Activated CD4-positive, alpha-beta memory T cell treated with anti-CD3 and anti-CD28 coated beads for 36 hours (primary cell): ENCODE measurements around the gene ESRRG. TPM values are rescaled to one million over a fixed set of nuclear protein-coding genes. Genes with fewer than 3 reads are reported as not detected.

Source experiments
- CTCF ChIA-PET: fragments of 350-600 bp; sonication (Branson Sonifier 250); formaldehyde crosslinking; loops from one replicate; lab custom pipeline; 2021; ENCODE audit warnings: antibody characterized with exemption, inconsistent platforms; lab: Charles Lee
- POLR2A ChIA-PET: fragments of 350-600 bp; sonication (Branson Sonifier 250); formaldehyde crosslinking; loops from one replicate; lab custom pipeline; 2021; ENCODE audit warnings: antibody characterized with exemption; lab: Charles Lee
- DNase-seq: peaks from one replicate; pipeline ENCODE4 v3.0.0-alpha.2; 2020
- H3K27ac Mint-ChIP-seq: one replicate; pipeline ENCODE4 v1.8.0; 2021; ENCODE audit warnings: mixed read lengths
- H3K27me3 Mint-ChIP-seq: one replicate; pipeline ENCODE4 v1.8.0; 2021; ENCODE audit warnings: mixed read lengths
- H3K36me3 Mint-ChIP-seq: one replicate; pipeline ENCODE4 v1.8.0; 2021; ENCODE audit warnings: mixed read lengths
- H3K4me1 Mint-ChIP-seq: one replicate; pipeline ENCODE4 v1.8.0; 2021; ENCODE audit warnings: low read depth, mixed read lengths
- H3K4me3 Mint-ChIP-seq: one replicate; pipeline ENCODE4 v1.8.0; 2021; ENCODE audit warnings: mild to moderate bottlenecking, mixed read lengths
- H3K9me3 Mint-ChIP-seq: one replicate; pipeline ENCODE4 v1.8.0; 2021; ENCODE audit warnings: mixed read lengths
- intact Hi-C: fragments of 100-400 bp; cut with micrococcal nuclease; formaldehyde crosslinking; loops from one replicate; pipeline ENCODE4 v1.15.1; 2023
- total RNA-seq, 2 experiments: library from RNA; stranded (reverse); gene quantifications; one replicate each; pipeline ENCODE4 v1.2.3, GENCODE V29; 2021

Gene ESRRG
- total RNA-seq: not detected

DNA sequence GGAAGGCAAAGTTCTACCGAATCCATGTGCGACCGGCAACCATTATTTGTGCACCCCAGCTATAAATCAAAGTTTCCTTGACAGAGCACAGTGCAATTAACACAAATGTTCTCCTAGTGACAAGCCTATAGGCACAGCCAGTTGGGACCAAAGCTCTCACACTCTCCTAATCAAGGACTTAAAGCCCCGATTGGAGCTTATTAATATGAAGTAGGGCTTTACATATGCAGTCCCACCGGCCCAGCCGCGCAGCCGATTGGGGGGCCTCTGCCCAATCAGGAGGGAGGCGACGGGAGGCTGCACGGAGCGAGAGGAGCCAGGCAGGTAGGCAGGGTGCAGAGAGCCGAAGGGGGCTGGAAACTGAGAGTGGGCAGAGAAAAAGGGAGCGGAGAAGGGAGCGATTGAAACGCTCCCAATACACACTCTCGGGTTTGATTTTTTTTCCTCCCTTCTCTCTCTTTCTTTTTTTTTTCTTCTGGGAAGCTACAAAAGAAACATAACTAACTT lies at the start of gene ESRRG:
Gene ESRRG, minus strand, starts transcription at position 156 of the 507 bp plus-strand sequence. Its CDS starts 130 bp downstream, at position 26.
- H3K36me3 Mint-ChIP-seq: no peaks in the 10 kb centered on the region
- H3K9me3 Mint-ChIP-seq: no peaks in the 10 kb centered on the region
- POLR2A ChIA-PET: no interaction called here
- H3K4me3 Mint-ChIP-seq: no peak within 1 kb of the TSS
- intact Hi-C loops: no loop called here
- CTCF ChIA-PET: no interaction called here
- no peak for DNase-seq
- H3K27me3 Mint-ChIP-seq: peaks cover 8% of the 10 kb centered on the region
- H3K4me1 Mint-ChIP-seq: peaks cover 5% of the 10 kb centered on the region
- no peak within 1 kb of the TSS for H3K27ac Mint-ChIP-seq

DNA sequence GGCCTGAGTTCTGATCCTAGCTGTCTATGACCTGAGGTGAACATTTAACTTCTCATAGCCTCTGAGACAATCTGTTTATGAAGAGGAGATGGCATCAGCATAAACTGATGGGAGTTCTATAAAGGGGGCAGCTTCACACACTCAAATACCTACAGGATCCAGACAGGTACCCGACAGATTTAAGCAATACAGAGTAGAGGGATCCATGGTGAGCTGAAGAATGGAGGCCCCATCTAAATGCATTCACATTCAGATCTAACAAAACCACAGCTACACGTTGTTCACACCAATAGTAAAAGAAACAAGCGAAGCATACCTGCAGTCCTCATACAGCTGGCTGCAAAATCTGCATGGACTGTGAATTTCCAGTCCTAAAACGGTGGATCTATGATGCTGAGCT lies 48.7 kb upstream of the ESRRG start:
- Mint-ChIP-seq H3K27me3 (no peaks in the 10 kb centered on the region), H3K36me3 (no peaks in the 10 kb centered on the region), H3K9me3 (no peaks in the 10 kb centered on the region), H3K27ac (no peak overlapping the region), H3K4me3 (no peak overlapping the region), H3K4me1 (no peaks in the 10 kb centered on the region)
- CTCF ChIA-PET: no interaction called here
- POLR2A ChIA-PET: no interaction called here
- DNase-seq: no peak
- intact Hi-C loops: no loop called here

- Mint-ChIP-seq H3K36me3 (no peaks in the 10 kb centered on the region), H3K27me3 (no peaks in the 10 kb centered on the region), H3K27ac (no peak overlapping the region), H3K4me3 (no peak overlapping the region), H3K9me3 (no peaks in the 10 kb centered on the region), H3K4me1 (no peaks in the 10 kb centered on the region)
- intact Hi-C loops: no loop called here
- ChIA-PET POLR2A (no interaction called here), CTCF (no interaction called here)
- no peak for DNase-seq
Measured at GRCh38 chr1:216766633-216767327, 43.6 kb upstream of the ESRRG start.

- no peaks in the 10 kb centered on the region for H3K27me3 Mint-ChIP-seq
- intact Hi-C loops: no loop called here
- H3K4me1 Mint-ChIP-seq: no peaks in the 10 kb centered on the region
- DNase-seq: no peak
- H3K9me3 Mint-ChIP-seq: no peaks in the 10 kb centered on the region
- H3K36me3 Mint-ChIP-seq: no peaks in the 10 kb centered on the region
- H3K4me3 Mint-ChIP-seq: no peak overlapping the region
- CTCF ChIA-PET: no interaction called here
- H3K27ac Mint-ChIP-seq: no peak overlapping the region
- POLR2A ChIA-PET: no interaction called here
Measured at GRCh38 chr1:216765346-216766300, 42.4 kb upstream of the ESRRG start.

GRCh38 chr1:216758161-216758560 lies 34.9 kb upstream of the ESRRG start:
- intact Hi-C loops: no loop called here
- no peaks in the 10 kb centered on the region for H3K9me3 Mint-ChIP-seq
- no peaks in the 10 kb centered on the region for H3K36me3 Mint-ChIP-seq
- no peak for DNase-seq
- no peaks in the 10 kb centered on the region for H3K27me3 Mint-ChIP-seq
- H3K4me1 Mint-ChIP-seq: no peaks in the 10 kb centered on the region
- H3K4me3 Mint-ChIP-seq: no peak overlapping the region
- no peak overlapping the region for H3K27ac Mint-ChIP-seq
- CTCF ChIA-PET: no interaction called here
- POLR2A ChIA-PET: no interaction called here

DNA sequence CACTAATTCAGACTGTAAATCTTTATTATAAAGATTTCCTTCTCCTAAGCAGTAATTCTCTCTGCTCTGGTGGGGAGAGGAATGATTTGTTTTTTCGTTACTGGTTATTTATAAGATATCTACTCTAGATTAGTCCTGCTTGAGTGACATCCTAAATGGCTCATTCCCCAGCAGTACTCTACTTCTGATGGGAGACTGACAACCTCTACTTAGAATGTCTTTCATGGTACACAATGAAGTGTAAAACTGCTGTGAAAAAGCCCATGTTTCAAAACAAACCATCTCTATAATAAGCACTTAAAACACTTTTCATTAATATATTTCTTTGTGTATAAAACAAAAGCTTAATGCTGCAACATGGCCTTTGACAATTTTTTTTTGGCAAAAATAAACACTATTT lies 33.9 kb upstream of the ESRRG start:
- Mint-ChIP-seq H3K4me1 (no peaks in the 10 kb centered on the region), H3K9me3 (no peaks in the 10 kb centered on the region), H3K36me3 (no peaks in the 10 kb centered on the region), H3K4me3 (no peak overlapping the region), H3K27ac (no peak overlapping the region), H3K27me3 (no peaks in the 10 kb centered on the region)
- POLR2A ChIA-PET: no interaction called here
- DNase-seq: no peak
- intact Hi-C loops: no loop called here
- CTCF ChIA-PET: no interaction called here

DNA sequence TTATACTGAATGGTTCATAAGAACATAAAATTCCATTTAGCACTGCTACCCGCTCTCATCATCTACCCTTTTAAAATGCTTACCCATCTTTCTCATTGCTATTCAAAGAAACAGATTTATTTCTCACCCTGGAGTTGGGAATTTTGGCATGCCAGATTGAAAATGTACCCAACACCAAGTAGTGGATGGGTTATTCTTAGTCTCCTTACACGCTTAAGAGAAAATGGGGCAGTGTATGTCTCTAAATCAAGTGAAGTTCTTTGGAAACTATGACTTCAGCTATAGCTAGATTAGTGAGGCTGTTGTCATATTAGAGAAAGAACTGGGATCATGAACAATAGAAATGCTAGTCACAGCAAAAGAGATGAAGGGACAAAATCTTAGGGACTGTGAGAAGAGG lies 27.7 kb upstream of the ESRRG start:
- H3K27me3 Mint-ChIP-seq: no peaks in the 10 kb centered on the region
- H3K4me1 Mint-ChIP-seq: no peaks in the 10 kb centered on the region
- H3K36me3 Mint-ChIP-seq: no peaks in the 10 kb centered on the region
- intact Hi-C loops: no loop called here
- no peak overlapping the region for H3K4me3 Mint-ChIP-seq
- CTCF ChIA-PET: no interaction called here
- no peaks in the 10 kb centered on the region for H3K9me3 Mint-ChIP-seq
- POLR2A ChIA-PET: no interaction called here
- DNase-seq: no peak
- H3K27ac Mint-ChIP-seq: no peak overlapping the region

DNA sequence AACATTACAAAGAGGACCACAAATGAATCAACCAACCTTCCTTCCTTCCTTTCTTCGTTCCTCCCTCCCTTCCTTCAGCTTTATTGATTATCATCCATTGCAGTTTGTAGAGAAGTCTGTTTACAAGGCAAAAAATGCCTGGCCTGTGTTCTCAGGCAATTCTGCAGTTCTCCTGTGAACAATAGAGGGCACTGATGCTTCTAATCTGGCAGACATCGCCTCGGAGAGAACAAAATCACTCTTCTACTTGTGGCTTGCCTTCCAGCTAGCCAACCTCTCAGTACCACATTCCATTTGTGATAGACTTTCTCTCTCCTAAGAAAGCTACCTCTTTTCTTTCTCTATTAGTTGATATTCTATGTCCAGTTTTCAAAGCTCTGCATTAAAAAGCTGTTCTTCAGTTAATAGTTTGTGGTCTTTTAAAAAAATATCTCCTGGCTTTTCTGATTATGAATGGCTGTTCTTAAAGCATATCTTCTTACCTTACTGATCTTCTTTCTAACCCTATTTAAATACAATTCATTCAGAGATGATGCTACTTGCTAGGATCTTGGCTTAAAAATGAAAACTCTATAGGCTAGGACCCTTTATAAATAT lies 26.9 kb upstream of the ESRRG start:
- DNase-seq: no peak
- Mint-ChIP-seq H3K4me3 (no peak overlapping the region), H3K36me3 (no peaks in the 10 kb centered on the region), H3K9me3 (no peaks in the 10 kb centered on the region), H3K27me3 (no peaks in the 10 kb centered on the region), H3K4me1 (no peaks in the 10 kb centered on the region), H3K27ac (no peak overlapping the region)
- ChIA-PET CTCF (no interaction called here), POLR2A (no interaction called here)
- intact Hi-C loops: no loop called here

DNA sequence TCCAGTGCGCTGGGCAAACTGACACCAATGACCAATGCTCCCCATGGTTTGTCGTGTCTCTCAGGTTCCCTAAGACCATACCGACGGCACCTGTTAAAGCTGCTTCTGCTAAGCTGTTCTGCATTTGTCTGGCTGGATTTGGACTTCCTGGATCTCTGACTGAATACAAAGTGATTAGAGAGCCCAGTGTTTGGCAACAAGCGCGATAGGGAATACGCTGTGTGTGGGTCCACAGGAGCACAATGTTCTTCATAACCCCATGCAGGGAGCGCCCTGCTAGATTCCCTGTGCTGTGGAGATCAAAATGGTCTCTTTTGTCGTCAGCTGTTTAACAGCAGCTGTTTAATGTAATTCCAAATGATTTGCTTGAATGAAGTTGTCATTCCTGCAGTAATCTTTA lies 26.0 kb upstream of the ESRRG start:
- Mint-ChIP-seq H3K27ac (no peak overlapping the region), H3K4me1 (no peaks in the 10 kb centered on the region), H3K36me3 (no peaks in the 10 kb centered on the region), H3K4me3 (no peak overlapping the region), H3K9me3 (no peaks in the 10 kb centered on the region), H3K27me3 (no peaks in the 10 kb centered on the region)
- intact Hi-C loops: no loop called here
- CTCF ChIA-PET: no interaction called here
- DNase-seq: no peak
- POLR2A ChIA-PET: no interaction called here

- no peaks in the 10 kb centered on the region for H3K9me3 Mint-ChIP-seq
- no peaks in the 10 kb centered on the region for H3K36me3 Mint-ChIP-seq
- POLR2A ChIA-PET: no interaction called here
- H3K27ac Mint-ChIP-seq: no peak overlapping the region
- intact Hi-C loops: no loop called here
- DNase-seq: no peak
- CTCF ChIA-PET: no interaction called here
- H3K4me3 Mint-ChIP-seq: no peak overlapping the region
- no peaks in the 10 kb centered on the region for H3K4me1 Mint-ChIP-seq
- H3K27me3 Mint-ChIP-seq: no peaks in the 10 kb centered on the region
Measured at GRCh38 chr1:216742625-216743024, 19.4 kb upstream of the ESRRG start.

- Mint-ChIP-seq H3K27ac (no peak overlapping the region), H3K27me3 (no peaks in the 10 kb centered on the region), H3K9me3 (no peaks in the 10 kb centered on the region), H3K4me1 (no peaks in the 10 kb centered on the region), H3K36me3 (no peaks in the 10 kb centered on the region), H3K4me3 (no peak overlapping the region)
- intact Hi-C loops: no loop called here
- ChIA-PET CTCF (no interaction called here), POLR2A (no interaction called here)
- no peak for DNase-seq
Measured at GRCh38 chr1:216740331-216740730, 17.1 kb upstream of the ESRRG start.

- no peaks in the 10 kb centered on the region for H3K36me3 Mint-ChIP-seq
- ChIA-PET CTCF (no interaction called here), POLR2A (no interaction called here)
- H3K27me3 Mint-ChIP-seq: no peaks in the 10 kb centered on the region
- no peak for DNase-seq
- H3K4me3 Mint-ChIP-seq: no peak overlapping the region
- intact Hi-C loops: no loop called here
- H3K27ac Mint-ChIP-seq: no peak overlapping the region
- no peaks in the 10 kb centered on the region for H3K4me1 Mint-ChIP-seq
- H3K9me3 Mint-ChIP-seq: no peaks in the 10 kb centered on the region
Measured at GRCh38 chr1:216739793-216740192, 16.6 kb upstream of the ESRRG start.
